ENCODE results near the gene PCDH7. TPM values are rescaled to one million over a fixed set of nuclear protein-coding genes. Genes with fewer than 3 reads are reported as not detected.

Gene PCDH7
- total RNA-seq, 1 donor from 2014 or later = 4.7 TPM

GRCh38 chr4:30765022-30765421 lies 44.9 kb downstream of the PCDH7 start:
- TF ChIP-seq CTCF (IDR thresholded peaks at IDR 0.05) = no peak
- H3K27ac ChIP-seq = no peak overlapping the region
- no peaks in the 10 kb centered on the region for H3K36me3 ChIP-seq
- H3K4me3 ChIP-seq = no peak overlapping the region
- DNase-seq (no peak), ATAC-seq (no peak)
- no peaks in the 10 kb centered on the region for H3K4me1 ChIP-seq
- intact Hi-C loops (cut with DNase I) = no loop called here
- H3K9me3 ChIP-seq = no peaks in the 10 kb centered on the region
- no peaks in the 10 kb centered on the region for H3K27me3 ChIP-seq (ENCODE audit: low read depth)

- Histone ChIP-seq H3K4me1 (peaks cover 4% of the 10 kb centered on the region), H3K9me3 (no peaks in the 10 kb centered on the region), H3K4me3 (no peak overlapping the region), H3K36me3 (no peaks in the 10 kb centered on the region), H3K27ac (no peak overlapping the region), H3K27me3 (ENCODE audit: low read depth) (no peaks in the 10 kb centered on the region)
- no peak for TF ChIP-seq CTCF (IDR thresholded peaks at IDR 0.05)
- intact Hi-C loops (cut with DNase I) = no loop called here
- ATAC-seq (no peak), DNase-seq (no peak)
These were observed 47.1 kb downstream of the PCDH7 start for GRCh38 chr4:30767147-30767845.

GRCh38 chr4:30768277-30768676 lies 48.1 kb downstream of the PCDH7 start:
- intact Hi-C loops (cut with DNase I) = no loop called here
- Histone ChIP-seq H3K36me3 (no peaks in the 10 kb centered on the region), H3K27me3 (ENCODE audit: low read depth) (no peaks in the 10 kb centered on the region), H3K4me3 (no peak overlapping the region), H3K4me1 (peaks cover 4% of the 10 kb centered on the region), H3K9me3 (no peaks in the 10 kb centered on the region), H3K27ac (no peak overlapping the region)
- no peak for DNase-seq
- no peak for TF ChIP-seq CTCF (IDR thresholded peaks at IDR 0.05)
- ATAC-seq = no peak

- Histone ChIP-seq H3K4me3 (no peak overlapping the region), H3K4me1 (peaks cover 4% of the 10 kb centered on the region), H3K9me3 (no peaks in the 10 kb centered on the region), H3K27ac (no peak overlapping the region), H3K27me3 (ENCODE audit: low read depth) (no peaks in the 10 kb centered on the region), H3K36me3 (no peaks in the 10 kb centered on the region)
- intact Hi-C loops (cut with DNase I) = no loop called here
- ATAC-seq (no peak), DNase-seq (no peak)
- TF ChIP-seq CTCF (IDR thresholded peaks at IDR 0.05) = no peak
These were observed 48.9 kb downstream of the PCDH7 start for GRCh38 chr4:30769093-30769492.

GRCh38 chr4:30770049-30770549 lies 49.9 kb downstream of the PCDH7 start:
- no peak overlapping the region for H3K27ac ChIP-seq
- TF ChIP-seq CTCF (IDR thresholded peaks at IDR 0.05) = no peak
- H3K36me3 ChIP-seq = no peaks in the 10 kb centered on the region
- peaks cover 4% of the 10 kb centered on the region for H3K4me1 ChIP-seq
- no peak overlapping the region for H3K4me3 ChIP-seq
- no peaks in the 10 kb centered on the region for H3K9me3 ChIP-seq
- intact Hi-C loops (cut with DNase I) = no loop called here
- H3K27me3 ChIP-seq (ENCODE audit: low read depth) = no peaks in the 10 kb centered on the region
- ATAC-seq (no peak), DNase-seq (no peak)

Measured in lower lobe of right lung (tissue), 2 donors.